GM12878 (cell line): ENCODE results near the gene RPRD2. TPM values are rescaled to one million over a fixed set of nuclear protein-coding genes. Genes with fewer than 3 reads are reported as not detected.

ENCODE experiments used
- ATAC-seq: fragments of 200-7000 bp; cut with Tn5 transposase; 3 replicates; pipeline ENCODE4 v1.9.1; 2020; ENCODE audit warnings: mild to moderate bottlenecking, moderate library complexity
- BruUV-seq: library from RNA; stranded (reverse); fragments of 400-500 nt; replicated peaks from 2 replicates; lab custom pipeline; 2021; lab: Mats Ljungman, UMichigan
- CTCF ChIA-PET: fragments of 300-600 bp; sonication (Branson Sonifier 250); formaldehyde crosslinking; extraction: SDS; loops from one replicate; lab custom pipeline; 2021; ENCODE audit warnings: inconsistent platforms; lab: Yijun Ruan, JAX
- POLR2A ChIA-PET: fragments of 350-600 bp; formaldehyde crosslinking; extraction: SDS; loops from one replicate; lab custom pipeline; 2021; ENCODE audit warnings: inconsistent platforms; lab: Charles Lee
- RAD21 ChIA-PET: fragments of 300-600 bp; sonication (Branson Sonifier 250); formaldehyde crosslinking; loops from one replicate; lab custom pipeline; 2023; ENCODE audit warnings: antibody characterized with exemption; ENCODE audit not compliant: unreplicated experiment; lab: Charles Lee
- SMC1A ChIA-PET: fragments of 300-600 bp; sonication (Branson Sonifier 250); formaldehyde crosslinking; loops from one replicate; lab custom pipeline; 2023; ENCODE audit not compliant: unreplicated experiment, uncharacterized antibody; lab: Charles Lee
- DNase-seq: peaks from one replicate; pipeline ENCODE4 v3.0.0-alpha.2; 2011; ENCODE audit warnings: low read depth, low spot score
- FAIRE-seq: peaks from 3 replicates; lab custom pipeline; 2011; peaks lifted over from hg19 to GRCh38; lab: Jason Lieb, UNC
- H2AFZ ChIP-seq: 2 replicates; pipeline ENCODE4 v1.6.0; 2011; ENCODE audit warnings: low read depth, low read length, control low read depth; ENCODE audit not compliant: control insufficient read depth
- H3K27ac ChIP-seq: 2 replicates; pipeline ENCODE4 v1.5.1; 2011; ENCODE audit warnings: control low read depth; ENCODE audit not compliant: control insufficient read depth, insufficient read depth
- H3K27me3 ChIP-seq, 2 experiments: replicated peaks in 1 of 2; 2 replicates each; pipeline versions ENCODE4 v1.6.0 to v1.6.1; 2011; ENCODE audit warnings: low read length in 1 of 2; ENCODE audit not compliant: control insufficient read depth in 2 of 2, insufficient read depth in 2 of 2
- H3K36me3 ChIP-seq, 2 experiments: 2 replicates each; pipeline ENCODE4 v1.5.1; 2011; ENCODE audit warnings: low read length in 1 of 2; ENCODE audit not compliant: control insufficient read depth in 2 of 2, insufficient read depth in 2 of 2
- H3K4me1 ChIP-seq: 2 replicates; pipeline ENCODE4 v1.6.1; 2011; ENCODE audit warnings: mild to moderate bottlenecking, low read length, moderate library complexity, mixed read lengths; ENCODE audit not compliant: control insufficient read depth, insufficient read depth
- H3K4me2 ChIP-seq: 2 replicates; pipeline ENCODE4 v1.6.0; 2011; ENCODE audit warnings: control low read depth; ENCODE audit not compliant: control insufficient read depth, insufficient read depth
- H3K4me3 ChIP-seq: fragments of 200-600 bp; sonication (generic); 2 replicates; pipeline ENCODE4 v1.5.1; 2016
- H3K79me2 ChIP-seq: 2 replicates; pipeline ENCODE4 v1.6.0; 2011; ENCODE audit warnings: low read length; ENCODE audit not compliant: control insufficient read depth, insufficient read depth
- H3K9ac ChIP-seq: 2 replicates; pipeline ENCODE4 v1.8.0; 2011; ENCODE audit warnings: low read length, control low read depth, mixed read lengths; ENCODE audit not compliant: control insufficient read depth, insufficient read depth
- H3K9me3 ChIP-seq: replicated peaks from 3 replicates; pipeline ENCODE4 v1.5.1; 2011; ENCODE audit warnings: mild to moderate bottlenecking, low read length; ENCODE audit not compliant: control insufficient read depth, insufficient read depth
- H4K20me1 ChIP-seq: 2 replicates; pipeline ENCODE4 v1.6.0; 2011; ENCODE audit not compliant: control insufficient read depth, insufficient read depth
- ATF3 ChIP-seq: IDR thresholded peaks from 2 replicates; pipeline ENCODE4 v1.6.1; 2011; ENCODE audit warnings: low read depth, mild to moderate bottlenecking, low read length, moderate library complexity, borderline replicate concordance; ENCODE audit errors: extremely low read depth
- ESRRA ChIP-seq: IDR thresholded peaks from 2 replicates; pipeline ENCODE4 v1.6.1; 2012; ENCODE audit warnings: mild to moderate bottlenecking, low read length, improper control_type of control experiment
- MXI1 ChIP-seq: fragments of 150-350 bp; IDR thresholded peaks from 2 replicates; pipeline ENCODE4 v1.6.1; 2011; ENCODE audit warnings: low read depth, mild to moderate bottlenecking, inconsistent platforms, low read length, improper control_type of control experiment
- SUPT20H ChIP-seq: IDR thresholded peaks from 2 replicates; pipeline ENCODE4 v1.6.1; 2011; ENCODE audit warnings: low read depth, mild to moderate bottlenecking, low read length, moderate library complexity, borderline replicate concordance; ENCODE audit not compliant: control insufficient read depth
- TCF7 ChIP-seq: IDR thresholded peaks from 2 replicates; pipeline ENCODE4 v1.6.1; 2014; ENCODE audit warnings: antibody characterized with exemption, borderline replicate concordance
- ZNF24 ChIP-seq: fragments of 450-650 bp; IDR thresholded peaks from 2 replicates; pipeline ENCODE4 v1.6.1; 2017; ENCODE audit warnings: antibody characterized with exemption, mild to moderate bottlenecking
- ZNF622 ChIP-seq: fragments of 450-650 bp; IDR thresholded peaks from 2 replicates; pipeline ENCODE4 v1.6.1; 2017; ENCODE audit warnings: mild to moderate bottlenecking, inconsistent platforms
- WGBS: methylation state at CpG from one replicate; pipeline ENCODE4 v1.1.6; 2016; ENCODE audit warnings: low lambda C conversion rate; ENCODE audit not compliant: insufficient replicate concordance, insufficient coverage; ENCODE audit errors: missing lambda C conversion rate; 5-methylcytosine and 5-hydroxymethylcytosine counted together
- in situ Hi-C: fragments of 300-500 bp; cut with MboI; formaldehyde crosslinking; loops from 9 replicates; pipeline ENCODE4 v1.14.3; 2018; ENCODE audit warnings: mixed read lengths
- intact Hi-C: fragments of 100-400 bp; cut with micrococcal nuclease; formaldehyde crosslinking; loops from one replicate; pipeline ENCODE4 v1.14.2; 2022; ENCODE audit not compliant: unreplicated experiment
- polyA plus RNA-seq, 11 experiments: library from polyadenylated mRNA; depleted of rRNA in 4 of 11; unstranded in 6 of 11; stranded (reverse) in 5 of 11; fragments of >200 nt; fragmentation: Nextera tagmentation in 4 of 11; fragmentation: Illumina TruSeq in 1 of 11; extraction: Ambion mirVana in 4 of 11; extraction: Trizol in 1 of 11; gene quantifications; 1 replicate in 1 of 11; 2 replicates in 10 of 11; pipeline versions ENCODE4 v1.2.1 to v1.2.3, GENCODE V29; 2011 to 2016; ENCODE audit warnings: inconsistent platforms in 2 of 11, missing spikeins in 2 of 11, low read depth in 1 of 11
- total RNA-seq, 4 experiments: library from RNA; depleted of rRNA in 3 of 4; stranded (reverse); fragments of >200 nt in 3 of 4; fragmentation: Illumina TruSeq in 1 of 4; extraction: Trizol in 1 of 4; gene quantifications; 2 replicates each; pipeline versions ENCODE4 v1.2.1 to v1.2.3, GENCODE V29; 2013 to 2021
- TF ChIP-seq, protein P1 (sequence below): fragments of 450-650 bp; IDR thresholded peaks from 2 replicates; pipeline ENCODE4 v1.6.1; 2017; ENCODE audit warnings: antibody characterized with exemption, mild to moderate bottlenecking, moderate library complexity
- TF ChIP-seq, protein P2 (sequence below): fragments of 450-650 bp; IDR thresholded peaks from 2 replicates; pipeline ENCODE4 v1.6.1; 2016; ENCODE audit warnings: mild to moderate bottlenecking

Gene RPRD2
- total and polyA plus RNA-seq, 10 of the 15 experiments (the other 5 are each of a cell fraction or from before 2014, with no cell fraction given): 1.9 to 24.8 (median 13.3) TPM

DNA sequence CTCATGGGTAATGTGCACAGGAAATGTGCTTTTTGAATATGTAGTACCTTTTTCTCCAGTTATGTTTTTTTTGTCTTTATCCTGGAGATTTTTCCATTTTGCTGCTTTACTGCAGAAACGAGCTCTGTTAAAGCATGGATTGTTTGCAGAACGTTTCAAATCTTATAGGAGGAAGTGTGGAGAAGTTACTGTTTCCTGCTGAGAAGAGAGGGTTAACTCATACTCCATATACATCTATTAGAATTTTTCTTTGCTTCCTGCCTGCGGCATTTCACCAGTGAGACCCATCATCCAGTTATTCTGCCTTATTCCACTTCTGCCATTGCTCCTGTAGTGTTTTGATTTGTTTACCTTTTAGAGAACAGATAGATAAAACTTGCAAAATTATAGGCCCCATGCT, 2.0 kb downstream of the RPRD2 start (continued):
- TF ChIP-seq ATF3 (no peak), MXI1 (0 out of 2 replicates have a peak, but pooled peaks have one; percentile 21), TCF7 (no peak), ZNF24 (no peak), ZNF622 (no peak), ESRRA (no peak)
- TF ChIP-seq, protein P1, sequence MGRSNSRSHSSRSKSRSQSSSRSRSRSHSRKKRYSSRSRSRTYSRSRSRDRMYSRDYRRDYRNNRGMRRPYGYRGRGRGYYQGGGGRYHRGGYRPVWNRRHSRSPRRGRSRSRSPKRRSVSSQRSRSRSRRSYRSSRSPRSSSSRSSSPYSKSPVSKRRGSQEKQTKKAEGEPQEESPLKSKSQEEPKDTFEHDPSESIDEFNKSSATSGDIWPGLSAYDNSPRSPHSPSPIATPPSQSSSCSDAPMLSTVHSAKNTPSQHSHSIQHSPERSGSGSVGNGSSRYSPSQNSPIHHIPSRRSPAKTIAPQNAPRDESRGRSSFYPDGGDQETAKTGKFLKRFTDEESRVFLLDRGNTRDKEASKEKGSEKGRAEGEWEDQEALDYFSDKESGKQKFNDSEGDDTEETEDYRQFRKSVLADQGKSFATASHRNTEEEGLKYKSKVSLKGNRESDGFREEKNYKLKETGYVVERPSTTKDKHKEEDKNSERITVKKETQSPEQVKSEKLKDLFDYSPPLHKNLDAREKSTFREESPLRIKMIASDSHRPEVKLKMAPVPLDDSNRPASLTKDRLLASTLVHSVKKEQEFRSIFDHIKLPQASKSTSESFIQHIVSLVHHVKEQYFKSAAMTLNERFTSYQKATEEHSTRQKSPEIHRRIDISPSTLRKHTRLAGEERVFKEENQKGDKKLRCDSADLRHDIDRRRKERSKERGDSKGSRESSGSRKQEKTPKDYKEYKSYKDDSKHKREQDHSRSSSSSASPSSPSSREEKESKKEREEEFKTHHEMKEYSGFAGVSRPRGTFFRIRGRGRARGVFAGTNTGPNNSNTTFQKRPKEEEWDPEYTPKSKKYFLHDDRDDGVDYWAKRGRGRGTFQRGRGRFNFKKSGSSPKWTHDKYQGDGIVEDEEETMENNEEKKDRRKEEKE: no peak

GRCh38 chr1:150366416-150367296, 2.7 kb downstream of the RPRD2 start:
- in situ Hi-C loops: no loop called here
- 12% methylated on average over 12 of the region's 12 CpGs for WGBS

More at GRCh38 chr1:150366416-150367296, 2.7 kb downstream of the RPRD2 start:
- peak overlapping the region; percentile 69 for H3K4me3 ChIP-seq
- TF ChIP-seq SUPT20H (no peak), MXI1 (0 out of 2 replicates have a peak, but pooled peaks have one; percentile 5)
- TF ChIP-seq, protein P2, sequence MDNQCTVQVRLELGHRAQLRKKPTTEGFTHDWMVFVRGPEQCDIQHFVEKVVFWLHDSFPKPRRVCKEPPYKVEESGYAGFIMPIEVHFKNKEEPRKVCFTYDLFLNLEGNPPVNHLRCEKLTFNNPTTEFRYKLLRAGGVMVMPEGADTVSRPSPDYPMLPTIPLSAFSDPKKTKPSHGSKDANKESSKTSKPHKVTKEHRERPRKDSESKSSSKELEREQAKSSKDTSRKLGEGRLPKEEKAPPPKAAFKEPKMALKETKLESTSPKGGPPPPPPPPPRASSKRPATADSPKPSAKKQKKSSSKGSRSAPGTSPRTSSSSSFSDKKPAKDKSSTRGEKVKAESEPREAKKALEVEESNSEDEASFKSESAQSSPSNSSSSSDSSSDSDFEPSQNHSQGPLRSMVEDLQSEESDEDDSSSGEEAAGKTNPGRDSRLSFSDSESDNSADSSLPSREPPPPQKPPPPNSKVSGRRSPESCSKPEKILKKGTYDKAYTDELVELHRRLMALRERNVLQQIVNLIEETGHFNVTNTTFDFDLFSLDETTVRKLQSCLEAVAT: 0 out of 2 replicates have a peak, but pooled peaks have one; percentile 36
- H3K9ac ChIP-seq: peak overlapping the region; percentile 93
- CTCF ChIA-PET: interaction anchor here (0.6 to 1.4 kb wide), 2 partner anchors 74 to 111 kb away, joined by 3 read pairs; no protein-coding TSS in a partner anchor
- RAD21 ChIA-PET: no interaction called here
- ATAC-seq (no peak), DNase-seq (no peak), FAIRE-seq (no peak)
- intact Hi-C loops: loop anchor here (10.0 kb wide), 1 partner anchor 132 kb away; the partner anchor contains the start of gene ANP32E
- SMC1A ChIA-PET: no interaction called here
- H3K27ac ChIP-seq: peak overlapping the region; percentile 94
- no peaks in the 10 kb centered on the region for H4K20me1 ChIP-seq
- no peak overlapping the region for H2AFZ ChIP-seq
- no peaks in the 10 kb centered on the region for H3K36me3 ChIP-seq
- H3K4me1 ChIP-seq: peaks cover 5% of the 10 kb centered on the region
- H3K4me2 ChIP-seq: peak overlapping the region; percentile 67
- H3K79me2 ChIP-seq: peaks cover 71% of the 10 kb centered on the region
- H3K27me3 ChIP-seq: no peaks in the 10 kb centered on the region
- POLR2A ChIA-PET: interaction anchor here (0.5 to 1.7 kb wide), 5 partner anchors 15 to 246 kb away, joined by 3 to 5 read pairs (median 4); partner anchors contain the start of gene FALEC
- H3K9me3 ChIP-seq: no peaks in the 10 kb centered on the region
- no TSS peak for BruUV-seq
